ENCODE measurements around the gene RUSC1. TPM values are rescaled to one million over a fixed set of nuclear protein-coding genes. Genes with fewer than 3 reads are reported as not detected.

The RUSC1 gene
- total RNA-seq, 1 experiment from 2014 or later, result 48.4 TPM

- no TSS peak for BruUV-seq (replicated peaks)
- H3K9me3 Mint-ChIP-seq (ENCODE audit: low read depth, unreplicated experiment), result no peaks in the 10 kb centered on the region
- no peak overlapping the region for H3K27ac Mint-ChIP-seq (ENCODE audit: unreplicated experiment)
- H3K4me3 Mint-ChIP-seq (ENCODE audit: low read depth, unreplicated experiment), result no peak overlapping the region
- CTCF ChIA-PET, result no interaction called here
- intact Hi-C loops (cut with micrococcal nuclease; ENCODE audit: unreplicated experiment), result no loop called here
- H3K36me3 Mint-ChIP-seq (ENCODE audit: insufficient read depth, unreplicated experiment), result peaks cover 61% of the 10 kb centered on the region
- peaks cover 14% of the 10 kb centered on the region for H3K4me1 Mint-ChIP-seq (ENCODE audit: low read depth, unreplicated experiment)
- no peak for DNase-seq
- H3K27me3 Mint-ChIP-seq (ENCODE audit: unreplicated experiment), result no peaks in the 10 kb centered on the region
- no peak for TF ChIP-seq CTCF (IDR thresholded peaks at IDR 0.05; ENCODE audit: unreplicated experiment)
Observed at GRCh38 chr1:155329980-155330598, 9.4 kb downstream of the RUSC1 start.

DNA sequence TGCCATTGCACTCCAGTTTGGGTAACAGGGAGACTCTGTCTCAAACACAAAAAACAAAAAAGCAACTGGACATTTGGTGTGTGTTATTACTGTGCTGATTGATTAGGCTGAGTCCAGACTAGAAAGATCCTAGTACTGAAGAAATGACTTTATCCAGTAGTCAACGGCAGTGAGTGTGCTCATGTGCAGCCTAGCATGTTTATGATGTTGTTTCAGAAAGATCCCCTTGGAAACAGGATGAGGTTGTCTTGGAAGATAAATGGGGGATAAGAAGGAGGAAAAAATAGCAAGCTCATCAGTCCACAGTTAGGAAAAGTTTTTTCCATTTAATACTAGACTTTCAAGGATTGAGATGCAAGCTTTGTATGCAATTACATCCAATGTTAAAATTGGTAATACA, 14.3 kb downstream of the RUSC1 start:
- CTCF ChIA-PET, result no interaction called here
- intact Hi-C loops (cut with micrococcal nuclease; ENCODE audit: unreplicated experiment), result no loop called here
- Mint-ChIP-seq H3K36me3 (ENCODE audit: insufficient read depth, unreplicated experiment) (peaks cover 52% of the 10 kb centered on the region), H3K4me3 (ENCODE audit: low read depth, unreplicated experiment) (no peak overlapping the region), H3K9me3 (ENCODE audit: low read depth, unreplicated experiment) (no peaks in the 10 kb centered on the region), H3K27me3 (ENCODE audit: unreplicated experiment) (no peaks in the 10 kb centered on the region), H3K27ac (ENCODE audit: unreplicated experiment) (no peak overlapping the region), H3K4me1 (ENCODE audit: low read depth, unreplicated experiment) (no peaks in the 10 kb centered on the region)
- no TSS peak for BruUV-seq (replicated peaks)
- no peak for DNase-seq
- TF ChIP-seq CTCF (IDR thresholded peaks at IDR 0.05; ENCODE audit: unreplicated experiment), result no peak

DNA sequence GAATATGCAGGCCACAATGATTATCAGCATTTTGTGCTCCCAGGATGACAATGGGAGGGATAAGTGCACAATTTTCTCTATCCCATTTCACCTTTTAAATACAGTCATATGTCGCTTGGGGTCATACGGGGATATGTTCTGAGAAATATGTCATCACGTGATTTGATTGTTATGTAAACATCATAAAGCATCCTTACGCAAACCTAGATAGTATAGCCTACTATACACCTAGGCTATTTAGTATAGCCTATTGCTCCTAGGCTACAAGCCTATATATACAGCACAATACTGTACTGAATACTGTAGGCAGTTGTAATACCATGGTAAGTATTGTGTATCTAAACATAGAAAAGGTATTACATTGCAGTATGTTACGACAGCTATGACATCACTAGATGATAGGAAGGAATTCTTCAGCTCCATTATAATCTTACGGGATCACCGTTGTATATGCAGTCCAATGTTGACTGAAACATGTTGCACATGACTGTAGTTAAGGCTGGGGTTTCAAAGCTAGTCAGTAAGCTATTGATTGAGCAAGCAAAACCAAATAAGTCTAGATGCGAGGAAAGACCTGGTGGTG, 18.9 kb downstream of the RUSC1 start:
- BruUV-seq (replicated peaks), result no TSS peak
- Mint-ChIP-seq H3K4me1 (ENCODE audit: low read depth, unreplicated experiment) (no peaks in the 10 kb centered on the region), H3K27me3 (ENCODE audit: unreplicated experiment) (no peaks in the 10 kb centered on the region), H3K36me3 (ENCODE audit: insufficient read depth, unreplicated experiment) (peaks cover 52% of the 10 kb centered on the region), H3K9me3 (ENCODE audit: low read depth, unreplicated experiment) (no peaks in the 10 kb centered on the region), H3K27ac (ENCODE audit: unreplicated experiment) (no peak overlapping the region), H3K4me3 (ENCODE audit: low read depth, unreplicated experiment) (no peak overlapping the region)
- intact Hi-C loops (cut with micrococcal nuclease; ENCODE audit: unreplicated experiment), result no loop called here
- no peak for DNase-seq
- CTCF ChIA-PET, result interaction anchor here (0.7 kb wide), 1 partner anchor 8 kb away, joined by 7 read pairs; no protein-coding TSS in a partner anchor
- no peak for TF ChIP-seq CTCF (IDR thresholded peaks at IDR 0.05; ENCODE audit: unreplicated experiment)

- Mint-ChIP-seq H3K4me3 (ENCODE audit: low read depth, unreplicated experiment) (no peak overlapping the region), H3K27me3 (ENCODE audit: unreplicated experiment) (no peaks in the 10 kb centered on the region), H3K9me3 (ENCODE audit: low read depth, unreplicated experiment) (no peaks in the 10 kb centered on the region), H3K36me3 (ENCODE audit: insufficient read depth, unreplicated experiment) (peaks cover 44% of the 10 kb centered on the region), H3K4me1 (ENCODE audit: low read depth, unreplicated experiment) (no peaks in the 10 kb centered on the region), H3K27ac (ENCODE audit: unreplicated experiment) (no peak overlapping the region)
- no TSS peak for BruUV-seq (replicated peaks)
- no peak for TF ChIP-seq CTCF (IDR thresholded peaks at IDR 0.05; ENCODE audit: unreplicated experiment)
- CTCF ChIA-PET, result interaction anchor here (0.8 kb wide), 1 partner anchor 19 kb away, joined by 3 read pairs; no protein-coding TSS in a partner anchor
- intact Hi-C loops (cut with micrococcal nuclease; ENCODE audit: unreplicated experiment), result no loop called here
- no peak for DNase-seq
Observed at GRCh38 chr1:155342842-155343241, 22.1 kb downstream of the RUSC1 start.

All from Calu3 (cell line).